Stimulated activated CD4-positive, alpha-beta T cell treated with anti-CD3 and anti-CD28 coated beads, Interleukin-1b, Interleukin-23, amount 100 ng/mL, for 1 hour (primary cell): ENCODE measurements around the gene WDFY2.
"Not testable (repeated sequence)": the region's sequence is repeated elsewhere in the genome, so short reads cannot be mapped to it uniquely, and the experiment has no call there.

Experiments used
- DNase-seq, 2 donors: peaks; one replicate each; pipeline ENCODE4 v3.0.0-alpha.2; 2020; ENCODE audit warnings: low read depth in 2 of 2

WDFY2 gene

DNA sequence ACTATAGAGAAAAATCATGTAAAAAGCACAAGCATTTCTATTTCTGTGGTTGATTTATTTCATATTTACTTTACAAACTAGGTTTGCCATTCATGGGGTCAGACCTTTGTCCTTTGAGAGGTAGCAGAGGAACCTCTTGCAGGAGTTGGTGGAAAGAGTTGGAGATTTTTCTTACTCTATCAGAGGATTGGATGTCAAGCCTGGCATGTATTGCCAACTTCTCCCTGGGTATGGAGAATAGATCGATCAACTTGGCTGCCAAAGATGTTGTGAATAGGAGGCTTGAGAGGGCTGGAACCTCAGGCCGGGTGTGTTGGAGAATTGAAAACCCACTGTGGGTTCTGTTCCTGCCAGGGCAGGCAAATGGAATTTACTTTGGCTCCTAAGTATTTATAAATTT is 81.2 kb downstream of the WDFY2 start:
- no peak for DNase-seq

GRCh38 chr13:51666374-51666773 is 82.1 kb downstream of the WDFY2 start:
- no peak for DNase-seq

DNA sequence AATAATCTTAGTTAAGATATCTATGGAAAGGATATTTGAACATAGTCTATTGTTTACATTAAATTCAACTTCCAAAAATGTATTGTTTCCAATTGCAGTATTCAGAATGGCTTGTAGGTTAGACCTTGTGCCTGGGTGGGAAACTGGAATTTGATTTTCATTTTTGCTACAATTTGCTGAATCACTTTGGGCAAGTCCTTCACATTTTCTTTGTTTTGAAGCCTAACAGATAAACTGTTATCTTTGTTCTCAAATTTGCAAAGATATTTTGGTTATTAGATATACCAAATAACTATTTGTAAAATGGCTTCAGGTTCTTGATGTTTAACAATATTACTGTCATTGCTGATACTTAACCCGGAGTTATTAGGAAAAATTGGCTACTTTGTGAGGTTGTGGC is 82.6 kb downstream of the WDFY2 start:
- DNase-seq: no peak

DNA sequence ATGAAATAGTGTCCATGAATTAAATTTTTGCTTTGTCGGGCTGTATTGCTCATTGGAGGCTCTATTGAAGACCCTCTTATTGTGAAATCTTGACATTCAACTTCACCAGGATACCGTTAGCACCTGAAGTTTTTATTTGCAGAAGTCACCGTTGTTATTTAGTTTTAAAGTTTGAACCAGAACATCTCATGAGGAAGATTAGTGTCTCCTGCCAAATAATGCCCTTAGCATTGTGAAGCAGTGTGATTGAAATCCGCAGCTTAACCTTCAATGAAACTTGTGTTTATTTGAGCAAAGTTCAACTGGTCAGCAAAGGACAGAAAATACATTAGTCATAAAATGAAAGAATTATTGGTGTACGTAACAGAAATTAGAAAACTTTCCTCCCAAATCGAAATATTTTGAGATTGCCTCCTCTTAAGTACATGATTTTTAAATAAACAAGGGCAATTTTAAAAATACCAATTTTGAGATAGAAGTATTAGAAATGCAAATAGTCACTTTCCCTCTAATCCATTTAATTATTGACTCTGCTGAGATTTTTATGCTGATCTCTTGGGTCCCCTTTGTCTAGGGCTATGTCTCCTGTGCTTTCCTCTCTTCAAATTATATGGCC is 84.4 kb downstream of the WDFY2 start:
- DNase-seq: no peak

- no peak for DNase-seq
These were observed 88.9 kb downstream of the WDFY2 start for GRCh38 chr13:51673165-51673564.

GRCh38 chr13:51674276-51674675 is 90.0 kb downstream of the WDFY2 start:
- DNase-seq: no peak

DNA sequence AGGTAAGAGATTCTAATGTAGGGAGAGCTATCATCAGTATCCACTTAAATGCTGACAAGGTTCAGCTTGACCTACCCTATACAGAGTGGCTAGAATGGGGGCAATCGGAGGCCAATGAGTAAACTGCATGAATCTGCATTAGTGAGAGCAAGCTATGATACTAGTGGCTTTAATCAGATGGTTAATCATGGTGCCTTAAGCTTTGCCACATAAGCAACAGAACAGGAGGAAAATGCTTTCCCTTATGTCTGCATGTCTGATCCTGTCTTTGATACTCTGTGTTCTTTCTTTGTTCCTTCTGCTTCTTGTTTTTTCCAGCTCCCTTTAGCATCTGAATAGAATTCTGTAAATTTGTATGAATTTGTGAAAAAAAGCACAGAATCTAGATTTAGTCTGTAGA is 91.1 kb downstream of the WDFY2 start:
- no peak for DNase-seq

GRCh38 chr13:51675877-51676276 is 91.6 kb downstream of the WDFY2 start:
- no peak for DNase-seq

GRCh38 chr13:51676739-51677138 is 92.5 kb downstream of the WDFY2 start:
- no peak for DNase-seq

- no peak for DNase-seq
These were observed 94.2 kb downstream of the WDFY2 start for GRCh38 chr13:51678420-51678819.

GRCh38 chr13:51679616-51680015 is 95.4 kb downstream of the WDFY2 start:
- no peak for DNase-seq

DNA sequence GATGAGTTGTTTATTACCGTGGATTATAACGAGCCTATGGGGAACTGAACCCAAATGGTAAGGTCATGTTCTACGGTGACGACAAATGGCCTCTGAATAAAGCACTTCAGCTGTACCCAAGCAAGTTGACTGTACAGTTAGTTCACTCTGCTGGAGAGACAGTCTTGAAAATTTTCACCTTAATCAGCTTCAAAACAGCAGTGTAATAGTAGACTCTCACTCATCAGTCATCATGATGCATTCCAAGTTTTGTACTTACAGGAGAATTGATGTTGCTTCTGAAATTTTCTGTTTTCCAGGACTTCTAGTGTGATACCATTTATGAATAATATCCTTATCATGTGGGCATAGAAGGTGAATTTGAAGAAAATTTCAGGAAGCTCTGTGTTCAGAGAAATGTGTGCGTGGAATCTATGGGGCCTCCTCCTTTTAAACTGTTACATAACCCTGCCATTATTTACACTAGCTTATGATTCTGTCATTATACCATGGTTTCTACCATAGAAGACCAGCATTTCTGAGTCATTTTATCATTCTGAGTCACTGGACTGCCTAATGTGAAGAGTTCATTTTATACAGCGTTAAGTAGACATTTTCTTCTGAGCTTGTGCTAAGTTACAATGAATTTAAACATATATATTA is 96.9 kb downstream of the WDFY2 start:
- no peak for DNase-seq

DNA sequence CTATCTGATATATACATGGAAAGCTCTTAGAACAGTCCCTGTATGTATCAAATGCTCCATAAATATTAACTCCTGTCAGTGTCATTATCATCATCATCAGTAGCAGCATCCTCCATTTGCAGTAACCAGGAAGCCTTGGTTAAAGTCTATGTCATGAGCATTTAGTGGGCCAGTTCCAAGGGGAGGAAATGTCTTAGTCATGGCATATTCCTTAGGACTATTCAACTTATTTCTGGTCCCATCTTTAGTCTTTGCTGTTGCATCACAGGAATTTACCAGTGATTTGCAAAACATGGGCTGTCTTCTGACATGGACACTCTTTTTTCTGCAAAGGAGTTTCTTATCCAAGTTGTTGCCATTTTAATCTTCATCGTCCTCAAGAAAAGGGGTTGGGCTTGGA is 98.4 kb downstream of the WDFY2 start:
- DNase-seq: no peak

- DNase-seq: no peak
These were observed 99.3 kb downstream of the WDFY2 start for GRCh38 chr13:51683597-51683996.

GRCh38 chr13:51684076-51684475 is 99.8 kb downstream of the WDFY2 start:
- no peak for DNase-seq

GRCh38 chr13:51687947-51688714 is 103.9 kb downstream of the WDFY2 start:
- DNase-seq: no peak

DNA sequence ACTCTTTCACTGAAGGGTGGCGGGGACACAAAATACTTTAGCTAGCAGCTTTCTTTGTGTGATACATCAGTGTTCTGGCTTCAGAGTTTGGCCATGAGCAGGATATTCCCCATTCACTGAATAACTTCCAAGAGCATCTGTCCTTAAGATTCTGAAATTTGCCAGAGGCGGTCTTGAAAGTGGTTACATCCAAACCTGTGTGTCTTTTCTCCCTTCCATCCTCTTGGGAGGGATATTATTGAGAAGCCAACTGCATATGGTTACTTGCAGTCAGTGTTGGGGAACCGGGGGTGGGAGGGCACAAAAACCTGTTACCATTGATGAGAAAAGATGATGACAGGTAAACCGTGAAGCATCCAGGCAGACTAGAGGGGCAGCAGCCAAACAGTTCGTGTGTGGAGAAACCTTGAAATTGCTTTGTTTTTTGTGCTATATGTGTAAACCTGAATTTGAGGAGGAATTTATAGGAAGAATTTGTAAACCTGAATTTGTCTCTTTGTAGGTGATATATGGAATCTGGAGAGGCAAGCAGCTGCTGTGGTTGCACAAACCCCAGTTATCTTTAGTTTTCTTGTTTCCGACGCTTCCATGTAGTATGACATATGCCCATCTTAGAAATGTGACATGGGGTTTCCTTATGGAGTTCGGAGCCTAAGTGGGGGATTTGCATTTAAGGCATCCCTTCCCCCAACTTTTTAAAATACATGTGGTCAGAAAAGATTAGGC is 104.8 kb downstream of the WDFY2 start:
- no peak for DNase-seq

GRCh38 chr13:51689663-51689996 is 105.4 kb downstream of the WDFY2 start:
- no peak for DNase-seq

DNA sequence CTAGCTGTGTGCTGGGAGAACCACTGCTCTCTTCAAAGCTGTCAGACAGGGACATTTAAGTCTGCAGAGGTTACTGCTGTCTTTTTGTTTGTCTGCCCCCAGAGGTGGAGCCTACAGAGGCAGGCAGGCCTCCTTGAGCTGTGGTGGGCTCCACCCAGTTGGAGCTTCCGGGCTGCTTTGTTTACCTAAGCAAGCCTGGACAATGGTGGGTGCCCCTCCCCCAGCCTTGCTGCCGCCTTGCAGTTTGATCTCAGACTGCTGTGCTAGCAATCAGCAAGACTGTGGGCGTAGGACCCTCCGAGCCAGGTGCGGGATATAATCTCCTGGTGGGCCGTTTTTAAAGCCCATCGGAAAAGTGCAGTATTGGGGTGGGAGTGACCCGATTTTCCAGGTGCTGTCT is 111.4 kb downstream of the WDFY2 start:
- DNase-seq: not testable (repeated sequence)

GRCh38 chr13:51697181-51697580 is 112.9 kb downstream of the WDFY2 start:
- DNase-seq: no peak

DNA sequence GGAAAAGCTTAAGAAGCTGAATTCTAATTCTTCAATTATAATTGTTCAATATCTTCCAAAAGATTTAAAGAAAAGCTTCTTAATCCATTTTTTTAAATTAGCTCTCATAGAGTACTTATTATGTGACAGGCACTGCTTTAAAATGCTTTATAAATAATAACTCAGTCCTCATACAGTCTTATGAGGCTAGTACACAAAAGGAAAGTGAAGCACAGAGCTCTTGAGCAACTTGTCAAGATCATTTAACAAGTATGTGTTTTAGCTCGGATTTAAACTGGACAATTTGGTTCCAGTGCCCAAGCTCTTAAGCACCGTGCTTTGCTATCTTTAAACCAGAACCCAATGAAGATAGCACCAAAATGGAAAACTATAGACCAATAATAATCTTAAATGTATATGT is 113.6 kb downstream of the WDFY2 start:
- no peak for DNase-seq

GRCh38 chr13:51698352-51698751 is 114.1 kb downstream of the WDFY2 start:
- DNase-seq: no peak
